HG03460 (cell line): ENCODE data around the gene TRPM5.
"Not testable (repeated sequence)": the region's sequence is repeated elsewhere in the genome, so short reads cannot be mapped to it uniquely, and the experiment has no call there.

ENCODE experiments used
- ATAC-seq: cut with Tn5 transposase; IDR thresholded peaks from one replicate; pipeline ENCODE4 v1.9.1; 2021; ENCODE audit not compliant: unreplicated experiment

The TRPM5 gene

GRCh38 chr11:2443881-2444820 lies at the start of gene TRPM5:
TSS of gene TRPM5 (minus strand) at chr11:2444514. CDS start at chr11:2423036, 21,478 bp downstream.
- no peak for ATAC-seq

GRCh38 chr11:2489083-2489482 lies 44.8 kb upstream of the TRPM5 start:
- no peak for ATAC-seq

- ATAC-seq, result no peak
These were observed 43.7 kb upstream of the TRPM5 start for GRCh38 chr11:2488004-2488403.

GRCh38 chr11:2484576-2485125 lies 40.3 kb upstream of the TRPM5 start:
- no peak for ATAC-seq

GRCh38 chr11:2483426-2483825 lies 39.1 kb upstream of the TRPM5 start:
- no peak for ATAC-seq

GRCh38 chr11:2482745-2483144 lies 38.4 kb upstream of the TRPM5 start:
- no peak for ATAC-seq

- ATAC-seq, result no peak
These were observed 37.9 kb upstream of the TRPM5 start for GRCh38 chr11:2482204-2482603.

- ATAC-seq, result no peak
These were observed 36.9 kb upstream of the TRPM5 start for GRCh38 chr11:2481253-2481652.

- ATAC-seq, result no peak
These were observed 36.5 kb upstream of the TRPM5 start for GRCh38 chr11:2480874-2481220.

GRCh38 chr11:2480067-2480873 lies 36.0 kb upstream of the TRPM5 start:
- ATAC-seq, result not testable (repeated sequence)

- no peak for ATAC-seq
These were observed 33.6 kb upstream of the TRPM5 start for GRCh38 chr11:2477936-2478335.

GRCh38 chr11:2477254-2477653 lies 32.9 kb upstream of the TRPM5 start:
- ATAC-seq, result no peak

GRCh38 chr11:2475136-2475918 lies 31.0 kb upstream of the TRPM5 start:
- no peak for ATAC-seq

GRCh38 chr11:2474059-2474901 lies 30.0 kb upstream of the TRPM5 start:
- no peak for ATAC-seq

- ATAC-seq, result no peak
These were observed 29.2 kb upstream of the TRPM5 start for GRCh38 chr11:2473361-2474058.

- no peak for ATAC-seq
These were observed 28.3 kb upstream of the TRPM5 start for GRCh38 chr11:2472428-2473186.

- ATAC-seq, result no peak
These were observed 27.4 kb upstream of the TRPM5 start for GRCh38 chr11:2471804-2472096.

- ATAC-seq, result no peak
These were observed 26.9 kb upstream of the TRPM5 start for GRCh38 chr11:2471048-2471803.
